Measurements from ENCODE around the gene CDC5L.

DNA sequence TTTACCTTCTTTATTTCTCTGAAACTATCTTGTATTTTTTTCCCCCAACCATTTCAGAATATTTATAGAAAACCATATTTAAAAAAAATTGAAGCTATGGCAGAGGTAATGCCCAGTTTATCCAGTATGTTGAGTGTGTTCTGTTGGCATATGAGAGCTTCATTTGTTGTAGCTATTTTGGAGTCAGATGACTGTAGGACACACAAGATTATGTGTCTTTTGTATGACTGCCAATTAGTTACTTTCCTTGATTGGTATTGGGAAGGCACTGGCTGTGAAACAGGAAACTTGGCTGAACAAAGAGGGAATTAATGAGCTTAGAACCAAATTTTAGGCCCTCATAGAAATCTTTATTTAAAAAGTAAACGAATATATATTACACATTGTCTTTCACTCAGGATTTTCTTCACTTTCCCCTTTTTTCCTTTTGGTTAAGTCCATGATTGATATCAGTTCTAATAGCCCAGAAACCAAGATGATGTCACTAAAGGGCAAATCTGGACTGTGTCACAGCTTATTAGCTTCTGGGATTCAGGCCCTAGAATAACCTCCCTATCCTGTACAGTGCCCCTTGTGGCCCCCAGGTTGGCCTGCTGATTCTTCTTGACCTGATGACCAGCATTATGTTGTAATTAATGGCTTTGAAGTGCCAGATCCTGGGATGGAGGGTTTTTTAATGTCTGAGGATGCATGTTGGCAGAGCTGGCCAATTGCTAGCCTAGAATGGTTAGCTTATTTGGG is 10.1 kb downstream of the CDC5L start:
- no peak for TF ChIP-seq POLR2AphosphoS5 (IDR thresholded peaks at IDR 0.05; ENCODE audit: borderline replicate concordance, low read depth, low read length)
- no peak for TF ChIP-seq EZH2 (IDR thresholded peaks at IDR 0.05)
- TF ChIP-seq FOXP2 (optimal IDR thresholded peaks at IDR 0.05; ENCODE audit: control extremely low read depth, extremely low read length, insufficient read depth), result no peak

Data from SK-N-MC (cell line).